ENCODE measurements around the gene SLC33A1. TPM values are rescaled to one million over a fixed set of nuclear protein-coding genes. Genes with fewer than 3 reads are reported as not detected.
A peak's percentile ranks its signal among the peaks of the same experiment; 100 is the strongest.

SLC33A1 gene
- total RNA-seq (10 to 100 TPM in 1 of 4 donors, 1 to 10 TPM in 3; 7.1 to 10.2 (median 8.5) TPM), polyA plus RNA-seq (1 to 10 TPM; 4.2 to 7.5 (median 6.9) TPM)
- long read RNA-seq, donor 1, full-length matches to known transcripts = 2 of 2 reads
- long read RNA-seq, donor 1, partial matches to known transcripts = 0 of 2 reads
- long read RNA-seq, donor 1, other reads (novel, unspliced or antisense) = 0 of 2 reads
- long read RNA-seq, donor 2, full-length matches to known transcripts = 11 of 17 reads
- long read RNA-seq, donor 2, partial matches to known transcripts = 0 of 17 reads
- long read RNA-seq, donor 2, other reads (novel, unspliced or antisense) = 6 of 17 reads

DNA sequence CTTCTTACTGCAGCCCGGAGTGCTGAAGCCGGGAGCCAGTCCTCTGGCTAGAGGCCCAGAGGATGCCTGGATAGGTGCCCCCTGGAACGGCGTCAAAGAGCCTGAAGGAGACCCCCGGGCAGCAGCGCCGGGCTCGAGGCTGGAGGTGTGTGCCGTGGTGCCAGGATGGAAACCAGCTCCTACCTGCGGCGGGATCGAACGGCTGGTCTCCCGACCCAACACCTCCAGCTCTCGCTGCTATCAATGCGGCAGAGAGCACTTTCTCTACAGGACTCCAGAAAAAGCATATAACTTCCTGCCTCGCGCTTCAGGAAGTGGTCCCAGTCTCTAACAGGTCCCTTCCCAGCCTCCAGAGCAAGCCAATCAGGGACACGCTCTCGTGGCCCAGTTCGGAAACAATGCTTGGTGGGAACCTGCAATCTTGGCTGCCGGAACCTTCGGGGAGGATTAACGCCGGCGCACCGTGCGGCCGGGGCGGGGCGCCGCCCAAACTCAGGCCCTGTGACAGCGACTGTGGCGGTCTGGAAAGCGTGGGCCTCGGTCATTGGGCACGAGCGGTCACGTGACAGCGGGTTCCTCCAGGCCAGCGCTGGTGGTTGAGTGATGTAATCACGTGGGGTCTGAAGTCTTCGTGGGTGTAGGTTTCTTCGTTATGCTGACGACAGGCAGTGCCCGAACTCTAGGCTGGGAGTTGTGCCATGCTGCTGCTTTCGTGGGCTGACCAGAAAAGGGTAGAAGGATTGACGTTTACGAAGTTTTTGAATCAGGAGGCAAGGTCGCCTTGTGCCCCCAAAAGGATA, at the start of gene SLC33A1:
TSS of gene SLC33A1 (minus strand) at position 287 of the 800 bp plus-strand sequence. CDS start 430 bp downstream, outside the sequence.
- Histone ChIP-seq H3K27me3 (ENCODE audit: insufficient read depth in 3 of 3, low read length in 2 of 3) (no peaks in the 10 kb centered on the region), H3K36me3 (ENCODE audit: insufficient read depth in 1 of 2, low read depth in 1 of 2) (peaks cover 0 to 4% of the 10 kb centered on the region in 2 donors), H3K4me3 (peak within 1 kb of the TSS; percentile 84), H3K9me3 (no peaks in the 10 kb centered on the region), H3K4me1 (peaks cover 32% of the 10 kb centered on the region), H3K27ac (peak within 1 kb of the TSS; percentile 97)
- TF ChIP-seq, protein P1, sequence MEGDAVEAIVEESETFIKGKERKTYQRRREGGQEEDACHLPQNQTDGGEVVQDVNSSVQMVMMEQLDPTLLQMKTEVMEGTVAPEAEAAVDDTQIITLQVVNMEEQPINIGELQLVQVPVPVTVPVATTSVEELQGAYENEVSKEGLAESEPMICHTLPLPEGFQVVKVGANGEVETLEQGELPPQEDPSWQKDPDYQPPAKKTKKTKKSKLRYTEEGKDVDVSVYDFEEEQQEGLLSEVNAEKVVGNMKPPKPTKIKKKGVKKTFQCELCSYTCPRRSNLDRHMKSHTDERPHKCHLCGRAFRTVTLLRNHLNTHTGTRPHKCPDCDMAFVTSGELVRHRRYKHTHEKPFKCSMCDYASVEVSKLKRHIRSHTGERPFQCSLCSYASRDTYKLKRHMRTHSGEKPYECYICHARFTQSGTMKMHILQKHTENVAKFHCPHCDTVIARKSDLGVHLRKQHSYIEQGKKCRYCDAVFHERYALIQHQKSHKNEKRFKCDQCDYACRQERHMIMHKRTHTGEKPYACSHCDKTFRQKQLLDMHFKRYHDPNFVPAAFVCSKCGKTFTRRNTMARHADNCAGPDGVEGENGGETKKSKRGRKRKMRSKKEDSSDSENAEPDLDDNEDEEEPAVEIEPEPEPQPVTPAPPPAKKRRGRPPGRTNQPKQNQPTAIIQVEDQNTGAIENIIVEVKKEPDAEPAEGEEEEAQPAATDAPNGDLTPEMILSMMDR (IDR thresholded peaks at IDR 0.05) = no peak
- peak; percentile 95 to 98 (median 98) for ATAC-seq
- intact Hi-C loops (cut with DNase I) = loop anchor here (2.0 to 5.0 kb wide), 2 partner anchors 16 to 47 kb away; partner anchors contain the start of genes GMPS (in 2 of the 2) and C3orf33 (in 1 of the 2)
- DNase-seq = peak; percentile 99 to 100
- 0 to 1% (median 0%) methylated on average over 50 of the region's 50 CpGs for WGBS, 3 donors

DNA sequence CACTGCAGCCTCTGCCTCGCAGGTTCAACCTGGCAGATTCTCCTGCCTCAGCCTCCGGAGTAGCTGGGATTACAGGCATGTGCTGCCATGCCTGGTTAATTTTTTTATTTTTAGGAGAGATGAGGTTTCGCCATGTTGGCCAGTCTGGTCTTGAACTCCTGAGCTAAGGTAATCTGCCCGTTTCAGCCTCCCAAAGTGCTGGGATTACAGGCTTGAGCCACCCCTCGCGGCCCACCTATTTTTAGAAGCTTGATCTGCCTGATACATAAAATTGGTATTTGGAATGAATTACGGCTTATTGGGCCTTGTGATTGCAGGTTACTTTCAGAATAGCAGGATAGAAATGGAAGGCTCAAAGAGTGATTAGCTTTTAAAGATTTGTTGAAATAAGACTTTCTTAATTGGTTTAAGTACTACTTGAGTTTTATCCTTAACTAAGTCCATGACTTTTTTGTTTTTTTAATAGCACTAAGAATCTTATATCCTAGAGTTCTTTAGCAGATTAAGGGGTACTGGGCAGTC, 41.2 kb upstream of the SLC33A1 start:
- Histone ChIP-seq H3K27me3 (ENCODE audit: insufficient read depth in 3 of 3, low read length in 2 of 3) (no peaks in the 10 kb centered on the region), H3K4me3 (no peak overlapping the region), H3K27ac (no peak overlapping the region), H3K36me3 (ENCODE audit: insufficient read depth in 1 of 2, low read depth in 1 of 2) (peaks cover 0 to 57% of the 10 kb centered on the region in 2 donors), H3K9me3 (no peaks in the 10 kb centered on the region), H3K4me1 (peaks cover 6% of the 10 kb centered on the region)
- TF ChIP-seq, protein P1 (IDR thresholded peaks at IDR 0.05) = no peak
- DNase-seq (no peak), ATAC-seq (no peak)
- intact Hi-C loops (cut with DNase I) = no loop called here
- 67 to 86% (median 72%) methylated on average over 7 of the region's 7 CpGs for WGBS, 3 donors

DNA sequence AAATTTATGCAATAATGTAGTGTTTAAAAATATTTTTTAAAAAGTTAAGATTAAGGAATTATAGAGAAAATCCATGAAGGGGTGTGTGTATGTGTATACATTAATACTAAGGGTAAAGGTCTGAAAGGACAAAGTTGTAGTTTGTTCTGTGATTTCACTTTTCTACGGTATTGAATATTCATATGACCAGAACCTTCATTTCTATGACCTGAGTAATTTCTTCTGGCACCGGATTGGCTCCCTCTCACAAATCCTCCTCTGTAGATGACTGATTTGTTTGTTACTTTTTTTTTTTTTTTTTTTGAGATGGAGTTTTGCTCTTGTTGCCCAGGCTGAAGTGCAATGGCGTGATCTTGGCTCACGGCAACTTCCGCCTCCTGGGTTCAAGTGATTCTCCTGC, 37.1 kb upstream of the SLC33A1 start:
- peaks cover 18% of the 10 kb centered on the region for H3K4me1 ChIP-seq
- intact Hi-C loops (cut with DNase I) = no loop called here
- H3K9me3 ChIP-seq = no peaks in the 10 kb centered on the region
- TF ChIP-seq, protein P1 (IDR thresholded peaks at IDR 0.05) = no peak
- peaks cover 0 to 28% of the 10 kb centered on the region in 2 donors for H3K36me3 ChIP-seq (ENCODE audit: insufficient read depth in 1 of 2, low read depth in 1 of 2)
- ATAC-seq = no peak
- H3K4me3 ChIP-seq = no peak overlapping the region
- H3K27me3 ChIP-seq (ENCODE audit: insufficient read depth in 3 of 3, low read length in 2 of 3) = no peaks in the 10 kb centered on the region
- 92 to 95% (median 94%) methylated on average over 5 of the region's 5 CpGs for WGBS, 3 donors
- H3K27ac ChIP-seq = no peak overlapping the region
- no peak for DNase-seq

DNA sequence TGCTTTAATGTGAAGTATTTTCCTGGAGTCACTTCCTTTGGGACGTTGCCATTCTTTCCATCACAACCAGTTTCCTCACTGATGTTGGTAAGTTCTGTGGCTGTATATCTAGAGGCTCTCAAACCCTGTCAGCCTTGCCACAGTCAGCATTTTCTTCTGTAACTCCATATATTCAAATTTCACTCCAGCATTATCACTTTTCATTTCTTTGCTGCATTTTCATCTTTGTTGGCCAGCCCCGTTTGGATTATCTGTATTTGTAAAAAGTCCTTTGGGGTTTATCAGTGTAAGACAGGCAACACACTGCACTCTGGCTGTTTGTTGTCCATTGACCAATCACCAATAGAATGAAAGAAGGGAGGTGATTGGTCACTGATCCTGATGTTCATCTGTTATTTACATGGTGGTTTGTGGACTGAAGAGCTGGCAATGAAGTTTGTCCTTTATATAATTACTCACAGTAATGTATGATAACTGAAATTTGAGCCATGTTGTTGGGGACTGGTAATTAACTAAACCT, 36.5 kb upstream of the SLC33A1 start:
- H3K36me3 ChIP-seq (ENCODE audit: insufficient read depth in 1 of 2, low read depth in 1 of 2) = peaks cover 0 to 23% of the 10 kb centered on the region in 2 donors
- no peaks in the 10 kb centered on the region for H3K9me3 ChIP-seq
- no peak for DNase-seq
- H3K27ac ChIP-seq = no peak overlapping the region
- H3K4me3 ChIP-seq = no peak overlapping the region
- 13 to 26% (median 21%) methylated on average over 2 of the region's 2 CpGs for WGBS, 3 donors
- ATAC-seq = no peak
- H3K4me1 ChIP-seq = peaks cover 18% of the 10 kb centered on the region
- intact Hi-C loops (cut with DNase I) = no loop called here
- TF ChIP-seq, protein P1 (IDR thresholded peaks at IDR 0.05) = no peak
- no peaks in the 10 kb centered on the region for H3K27me3 ChIP-seq (ENCODE audit: insufficient read depth in 3 of 3, low read length in 2 of 3)
